IPS-18c (cell line): ENCODE results near the gene GPR155.
"Not testable (repeated sequence)": the region's sequence is repeated elsewhere in the genome, so short reads cannot be mapped to it uniquely, and the experiment has no call there.

Experiments used
- H3K4me3 ChIP-seq: 2 replicates; pipeline ENCODE4 v1.7.0; 2013; ENCODE audit warnings: low read depth, mild to moderate bottlenecking, low read length, moderate library complexity; ENCODE audit not compliant: insufficient read depth
- H3K9me3 ChIP-seq: one replicate; pipeline ENCODE4 v1.6.1; 2013; ENCODE audit warnings: mild to moderate bottlenecking, low read length, moderate library complexity; ENCODE audit not compliant: control insufficient read depth, insufficient read depth

The GPR155 gene

GRCh38 chr2:174495365-174496012 is 8.7 kb upstream of the GPR155 start:
- Histone ChIP-seq H3K4me3 (no peak overlapping the region), H3K9me3 (no peaks in the 10 kb centered on the region)

- Histone ChIP-seq H3K4me3 (no peak overlapping the region), H3K9me3 (no peaks in the 10 kb centered on the region)
Observed at GRCh38 chr2:174493549-174494331, 6.9 kb upstream of the GPR155 start.

GRCh38 chr2:174492963-174493431 is 6.2 kb upstream of the GPR155 start:
- H3K9me3 ChIP-seq: no peaks in the 10 kb centered on the region
- no peak overlapping the region for H3K4me3 ChIP-seq

- H3K9me3 ChIP-seq: no peaks in the 10 kb centered on the region
- no peak overlapping the region for H3K4me3 ChIP-seq
Observed at GRCh38 chr2:174491947-174492346, 5.1 kb upstream of the GPR155 start.

- Histone ChIP-seq H3K4me3 (no peak overlapping the region), H3K9me3 (no peaks in the 10 kb centered on the region)
Observed at GRCh38 chr2:174490051-174490450, 3.2 kb upstream of the GPR155 start.

- H3K9me3 ChIP-seq, H3K4me3 ChIP-seq: not testable (repeated sequence)
Observed at GRCh38 chr2:174489520-174489919, 2.7 kb upstream of the GPR155 start.

GRCh38 chr2:174487820-174488162 is 962 bp upstream of the GPR155 start:
- no peaks in the 10 kb centered on the region for H3K9me3 ChIP-seq
- no peak overlapping the region for H3K4me3 ChIP-seq

- Histone ChIP-seq H3K9me3 (no peaks in the 10 kb centered on the region), H3K4me3 (peak overlapping the region; percentile 62; the same call in 1 of the 2 replicates)
Observed at GRCh38 chr2:174487108-174487819, 435 bp upstream of the GPR155 start.

- Histone ChIP-seq H3K4me3 (peak overlapping the region; percentile 71), H3K9me3 (no peaks in the 10 kb centered on the region)
Observed at GRCh38 chr2:174485788-174486562, 854 bp downstream of the GPR155 start.

- not testable (repeated sequence) for H3K9me3 ChIP-seq, H3K4me3 ChIP-seq
Observed at GRCh38 chr2:174485045-174485444, 1.8 kb downstream of the GPR155 start.

- H3K4me3 ChIP-seq: no peak overlapping the region
- no peaks in the 10 kb centered on the region for H3K9me3 ChIP-seq
Observed at GRCh38 chr2:174484573-174484972, 2.3 kb downstream of the GPR155 start.

- no peaks in the 10 kb centered on the region for H3K9me3 ChIP-seq
- H3K4me3 ChIP-seq: no peak overlapping the region
Observed at GRCh38 chr2:174482854-174483253, 4.0 kb downstream of the GPR155 start.

GRCh38 chr2:174477759-174478158 is 9.1 kb downstream of the GPR155 start:
- Histone ChIP-seq H3K4me3 (no peak overlapping the region), H3K9me3 (no peaks in the 10 kb centered on the region)

- H3K9me3 ChIP-seq: no peaks in the 10 kb centered on the region
- H3K4me3 ChIP-seq: no peak overlapping the region
Observed at GRCh38 chr2:174473796-174474195, 13.0 kb downstream of the GPR155 start.

GRCh38 chr2:174465327-174465726 is 21.5 kb downstream of the GPR155 start:
- no peaks in the 10 kb centered on the region for H3K9me3 ChIP-seq

GRCh38 chr2:174461221-174461620 is 25.6 kb downstream of the GPR155 start:
- no peak overlapping the region for H3K4me3 ChIP-seq
- H3K9me3 ChIP-seq: no peaks in the 10 kb centered on the region

More at GRCh38 chr2:174465327-174465726, 21.5 kb downstream of the GPR155 start:
- no peak overlapping the region for H3K4me3 ChIP-seq

GRCh38 chr2:174454566-174454965 is 32.3 kb downstream of the GPR155 start:
- no peak overlapping the region for H3K4me3 ChIP-seq
- H3K9me3 ChIP-seq: no peaks in the 10 kb centered on the region
